Esophagus (tissue), 2 donors: Measurements from ENCODE around the gene SPRED1. TPM values are rescaled to one million over a fixed set of nuclear protein-coding genes. Genes with fewer than 3 reads are reported as not detected.

ENCODE experiments used
- H3K27ac ChIP-seq, 2 donors: one replicate each; pipeline ENCODE4 v1.5.1; 2013; ENCODE audit warnings: low read depth in 2 of 2, mild to moderate bottlenecking in 2 of 2, inconsistent platforms in 1 of 2, low read length in 1 of 2, moderate library complexity in 1 of 2
- H3K27me3 ChIP-seq, 2 donors: one replicate each; pipeline ENCODE4 v1.6.1; 2013; ENCODE audit warnings: low read length in 2 of 2, control low read depth in 1 of 2, mild to moderate bottlenecking in 1 of 2; ENCODE audit not compliant: insufficient read depth in 2 of 2, control insufficient read depth in 1 of 2
- H3K36me3 ChIP-seq, 2 donors: one replicate each; pipeline ENCODE4 v1.6.1; 2013; ENCODE audit warnings: low read length in 1 of 2; ENCODE audit not compliant: control insufficient read depth in 2 of 2, insufficient read depth in 2 of 2
- H3K4me1 ChIP-seq, 2 donors: one replicate each; pipeline ENCODE4 v1.6.1; 2013; ENCODE audit warnings: low read length in 1 of 2; ENCODE audit not compliant: control insufficient read depth in 2 of 2, insufficient read depth in 2 of 2
- H3K4me3 ChIP-seq, 2 donors: one replicate each; pipeline ENCODE4 v1.5.1; 2013; ENCODE audit warnings: low read length in 2 of 2, mild to moderate bottlenecking in 2 of 2, low read depth in 1 of 2, moderate library complexity in 1 of 2
- H3K9me3 ChIP-seq, 2 donors: one replicate each; pipeline ENCODE4 v1.6.1; 2013; ENCODE audit warnings: mild to moderate bottlenecking in 2 of 2, low read depth in 1 of 2, low read length in 1 of 2, moderate library complexity in 1 of 2; ENCODE audit not compliant: control insufficient read depth in 2 of 2, insufficient read depth in 1 of 2
- WGBS, 2 donors: extraction: QIAGEN DNeasy Blood & Tissue Kit; methylation state at CpG; one replicate each; pipeline ENCODE4 v1.1.7; 2013; 5-methylcytosine and 5-hydroxymethylcytosine counted together
- polyA plus RNA-seq, 2 donors: library from polyadenylated mRNA; stranded (reverse); fragments of 200-250 nt; gene quantifications; one replicate each; pipeline ENCODE4 v1.2.3, GENCODE V29; 2013
- donor health status: healthy with polysubstance abuse.
- donor health status: Bipolar disorder and iron deficiency.

Gene SPRED1
- polyA plus RNA-seq, 2 donors = 1.7 to 2.3 TPM

GRCh38 chr15:38354315-38354929, 101.8 kb downstream of the SPRED1 start:
- 36% methylated on average over 3 of the region's 3 CpGs for WGBS, 2 donors
- H3K4me3 ChIP-seq = no peak overlapping the region
- peaks cover 0 to 4% of the 10 kb centered on the region in 2 donors for H3K36me3 ChIP-seq
- H3K9me3 ChIP-seq = no peaks in the 10 kb centered on the region
- no peaks in the 10 kb centered on the region for H3K4me1 ChIP-seq
- H3K27me3 ChIP-seq = no peaks in the 10 kb centered on the region
- no peak overlapping the region for H3K27ac ChIP-seq

GRCh38 chr15:38362355-38362754, 109.7 kb downstream of the SPRED1 start:
- no peak overlapping the region for H3K4me3 ChIP-seq
- no peak overlapping the region for H3K27ac ChIP-seq
- no peaks in the 10 kb centered on the region for H3K4me1 ChIP-seq
- no peaks in the 10 kb centered on the region for H3K9me3 ChIP-seq
- 71 to 80% methylated on average over 3 of the region's 3 CpGs for WGBS, 2 donors
- no peaks in the 10 kb centered on the region for H3K27me3 ChIP-seq
- no peaks in the 10 kb centered on the region for H3K36me3 ChIP-seq

- Histone ChIP-seq H3K36me3 (no peaks in the 10 kb centered on the region), H3K4me3 (no peak overlapping the region), H3K27me3 (no peaks in the 10 kb centered on the region), H3K27ac (no peak overlapping the region), H3K4me1 (no peaks in the 10 kb centered on the region), H3K9me3 (no peaks in the 10 kb centered on the region)
- 80 to 83% methylated on average over 2 of the region's 2 CpGs for WGBS, 2 donors
Observed at GRCh38 chr15:38367476-38367875, 114.8 kb downstream of the SPRED1 start.

- H3K27ac ChIP-seq = no peak overlapping the region
- no peaks in the 10 kb centered on the region for H3K27me3 ChIP-seq
- H3K4me1 ChIP-seq = no peaks in the 10 kb centered on the region
- H3K4me3 ChIP-seq = no peak overlapping the region
- WGBS, 2 donors = 68 to 75% methylated on average over 4 of the region's 4 CpGs
- H3K36me3 ChIP-seq = no peaks in the 10 kb centered on the region
- H3K9me3 ChIP-seq = no peaks in the 10 kb centered on the region
Observed at GRCh38 chr15:38369936-38370478, 117.4 kb downstream of the SPRED1 start.

- WGBS, 2 donors = 76 to 77% methylated on average over 4 of the region's 4 CpGs
- Histone ChIP-seq H3K9me3 (no peaks in the 10 kb centered on the region), H3K27me3 (no peaks in the 10 kb centered on the region), H3K27ac (no peak overlapping the region), H3K4me1 (no peaks in the 10 kb centered on the region), H3K4me3 (no peak overlapping the region), H3K36me3 (no peaks in the 10 kb centered on the region)
Observed at GRCh38 chr15:38373016-38373415, 120.4 kb downstream of the SPRED1 start.

- H3K36me3 ChIP-seq = no peaks in the 10 kb centered on the region
- H3K4me1 ChIP-seq = no peaks in the 10 kb centered on the region
- H3K9me3 ChIP-seq = no peaks in the 10 kb centered on the region
- no peak overlapping the region for H3K27ac ChIP-seq
- no peaks in the 10 kb centered on the region for H3K27me3 ChIP-seq
- H3K4me3 ChIP-seq = no peak overlapping the region
Observed at GRCh38 chr15:38374029-38374428, 121.4 kb downstream of the SPRED1 start.

GRCh38 chr15:38374556-38374955, 121.9 kb downstream of the SPRED1 start:
- no peak overlapping the region for H3K4me3 ChIP-seq
- no peaks in the 10 kb centered on the region for H3K4me1 ChIP-seq
- H3K27ac ChIP-seq = no peak overlapping the region
- no peaks in the 10 kb centered on the region for H3K27me3 ChIP-seq
- H3K9me3 ChIP-seq = no peaks in the 10 kb centered on the region
- WGBS, 2 donors = 58 to 67% methylated on average over 4 of the region's 4 CpGs
- no peaks in the 10 kb centered on the region for H3K36me3 ChIP-seq

- H3K9me3 ChIP-seq = no peaks in the 10 kb centered on the region
- no peaks in the 10 kb centered on the region for H3K27me3 ChIP-seq
- H3K36me3 ChIP-seq = no peaks in the 10 kb centered on the region
- no peak overlapping the region for H3K4me3 ChIP-seq
- no peaks in the 10 kb centered on the region for H3K4me1 ChIP-seq
- H3K27ac ChIP-seq = no peak overlapping the region
- 73 to 76% methylated on average over 2 of the region's 2 CpGs for WGBS, 2 donors
Observed at GRCh38 chr15:38376081-38376480, 123.4 kb downstream of the SPRED1 start.

GRCh38 chr15:38377636-38378035, 125.0 kb downstream of the SPRED1 start:
- H3K27me3 ChIP-seq = no peaks in the 10 kb centered on the region
- no peak overlapping the region for H3K27ac ChIP-seq
- H3K36me3 ChIP-seq = no peaks in the 10 kb centered on the region
- no peak overlapping the region for H3K4me3 ChIP-seq
- no peaks in the 10 kb centered on the region for H3K4me1 ChIP-seq
- no peaks in the 10 kb centered on the region for H3K9me3 ChIP-seq
- 57 to 59% methylated on average over 1 of the region's 1 CpG for WGBS, 2 donors

- H3K4me3 ChIP-seq = no peak overlapping the region
- H3K27ac ChIP-seq = no peak overlapping the region
Observed at GRCh38 chr15:38378161-38378560, 125.5 kb downstream of the SPRED1 start.

More at GRCh38 chr15:38378161-38378560, 125.5 kb downstream of the SPRED1 start:
- no peaks in the 10 kb centered on the region for H3K9me3 ChIP-seq
- no peaks in the 10 kb centered on the region for H3K36me3 ChIP-seq
- no peaks in the 10 kb centered on the region for H3K4me1 ChIP-seq
- H3K27me3 ChIP-seq = no peaks in the 10 kb centered on the region
- 17 to 35% methylated on average over 10 of the region's 10 CpGs for WGBS, 2 donors
